Duodenal mucosa (tissue), 2 donors: Measurements from ENCODE around the gene KIF25.

Source experiments
- H3K27ac ChIP-seq: one replicate; pipeline ENCODE4 v1.7.0; 2013; ENCODE audit warnings: low read depth, low read length
- H3K27me3 ChIP-seq, 2 donors: one replicate each; pipeline ENCODE4 v1.7.0; 2013; ENCODE audit warnings: low read length in 2 of 2, control low read depth in 1 of 2; ENCODE audit not compliant: insufficient read depth in 2 of 2, control insufficient read depth in 1 of 2
- H3K36me3 ChIP-seq, 2 donors: one replicate each; pipeline ENCODE4 v1.7.0; 2013; ENCODE audit warnings: low read length in 2 of 2, control low read depth in 1 of 2; ENCODE audit not compliant: insufficient read depth in 2 of 2, control insufficient read depth in 1 of 2
- H3K4me1 ChIP-seq, 2 donors: one replicate each; pipeline ENCODE4 v1.7.0; 2013; ENCODE audit warnings: low read length in 2 of 2, control low read depth in 1 of 2; ENCODE audit not compliant: insufficient read depth in 2 of 2, control insufficient read depth in 1 of 2
- H3K4me3 ChIP-seq, 2 donors: one replicate each; pipeline ENCODE4 v1.7.0; 2013; ENCODE audit warnings: low read length in 2 of 2, low read depth in 1 of 2
- H3K9ac ChIP-seq, 2 donors: one replicate each; pipeline ENCODE4 v1.7.0; 2013; ENCODE audit warnings: low read length in 2 of 2, low read depth in 1 of 2
- H3K9me3 ChIP-seq, 2 donors: one replicate each; pipeline ENCODE4 v1.7.0; 2013; ENCODE audit warnings: low read length in 2 of 2, control low read depth in 1 of 2; ENCODE audit not compliant: control insufficient read depth in 1 of 2

The KIF25 gene

DNA sequence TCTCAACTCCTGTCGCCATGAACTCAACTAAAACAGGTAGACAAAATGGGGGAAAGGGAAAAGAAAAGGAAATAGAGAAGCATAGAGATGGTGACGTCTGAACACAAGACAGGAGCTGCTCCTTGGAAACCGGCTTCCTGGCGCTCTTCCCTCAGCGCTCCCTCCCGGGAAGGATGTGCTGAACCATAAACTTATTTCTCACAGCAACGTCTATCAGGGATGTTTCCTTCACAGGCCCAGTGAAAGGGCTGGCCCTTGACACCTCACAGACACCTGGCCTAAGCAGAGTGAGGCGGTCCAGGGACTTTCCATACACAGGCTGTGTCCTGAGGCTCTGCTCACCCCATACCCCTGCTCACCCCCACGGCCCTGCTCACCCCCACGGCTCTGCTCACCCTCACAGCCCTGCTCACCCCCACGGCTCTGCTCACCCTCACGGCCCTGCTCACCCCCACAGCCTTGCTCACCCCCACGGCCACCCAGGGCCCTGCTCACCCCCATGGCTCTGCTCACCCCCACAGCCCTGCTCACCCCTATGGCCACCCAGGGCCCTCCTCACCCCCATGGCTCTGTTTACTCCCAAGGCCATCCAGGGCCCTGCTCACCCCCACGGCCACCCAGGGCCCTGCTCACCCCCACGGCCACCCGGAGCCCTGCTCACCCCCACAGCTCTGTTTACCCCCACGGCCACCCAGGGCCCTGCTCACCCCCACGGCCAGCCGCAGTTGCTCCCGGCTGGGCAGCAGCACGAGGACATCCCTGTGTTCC is 80.9 kb downstream of the KIF25 start:
- Histone ChIP-seq H3K9ac (no peak overlapping the region), H3K9me3 (no peaks in the 10 kb centered on the region), H3K36me3 (peaks cover 0 to 4% of the 10 kb centered on the region in 2 donors), H3K4me3 (peak overlapping the region; percentile 6 to 45), H3K27ac (peak overlapping the region; percentile 50), H3K27me3 (no peaks in the 10 kb centered on the region), H3K4me1 (peaks cover 13 to 16% of the 10 kb centered on the region in 2 donors)

DNA sequence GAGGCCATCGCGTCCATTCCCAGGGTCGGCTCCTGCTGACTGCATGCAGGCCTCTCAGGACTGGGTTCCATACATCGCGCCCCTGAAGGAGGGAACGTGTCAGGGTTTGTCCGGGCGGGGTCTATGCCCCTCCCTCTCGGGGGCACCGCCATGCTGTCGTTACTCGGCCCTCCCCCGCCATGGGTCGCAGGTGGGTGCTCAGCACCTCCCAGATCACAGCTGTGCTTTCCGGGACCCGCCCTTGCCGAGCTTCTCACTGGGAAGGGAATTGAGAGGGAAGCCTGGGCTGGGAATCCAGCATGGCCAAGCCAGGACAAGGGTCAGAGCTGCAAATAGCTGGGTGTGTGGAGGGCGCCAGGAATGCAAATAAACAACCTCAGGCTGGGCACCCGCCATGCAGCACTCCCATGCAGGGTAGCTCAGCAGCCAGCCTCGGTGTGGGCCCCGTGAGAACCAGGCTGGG is 81.5 kb downstream of the KIF25 start, which contains the start of gene FRMD1:
FRMD1 (minus strand) TSS at position 270 of the 463 bp plus-strand sequence; CDS start at position 152, 118 bp downstream.
- H3K27me3 ChIP-seq = no peaks in the 10 kb centered on the region
- no peak within 1 kb of the TSS for H3K9ac ChIP-seq
- H3K36me3 ChIP-seq = peaks cover 0 to 4% of the 10 kb centered on the region in 2 donors
- H3K4me1 ChIP-seq = peaks cover 13 to 19% of the 10 kb centered on the region in 2 donors
- H3K4me3 ChIP-seq = peak within 1 kb of the TSS; percentile 6 to 45
- H3K9me3 ChIP-seq = no peaks in the 10 kb centered on the region
- H3K27ac ChIP-seq = peak within 1 kb of the TSS; percentile 50

DNA sequence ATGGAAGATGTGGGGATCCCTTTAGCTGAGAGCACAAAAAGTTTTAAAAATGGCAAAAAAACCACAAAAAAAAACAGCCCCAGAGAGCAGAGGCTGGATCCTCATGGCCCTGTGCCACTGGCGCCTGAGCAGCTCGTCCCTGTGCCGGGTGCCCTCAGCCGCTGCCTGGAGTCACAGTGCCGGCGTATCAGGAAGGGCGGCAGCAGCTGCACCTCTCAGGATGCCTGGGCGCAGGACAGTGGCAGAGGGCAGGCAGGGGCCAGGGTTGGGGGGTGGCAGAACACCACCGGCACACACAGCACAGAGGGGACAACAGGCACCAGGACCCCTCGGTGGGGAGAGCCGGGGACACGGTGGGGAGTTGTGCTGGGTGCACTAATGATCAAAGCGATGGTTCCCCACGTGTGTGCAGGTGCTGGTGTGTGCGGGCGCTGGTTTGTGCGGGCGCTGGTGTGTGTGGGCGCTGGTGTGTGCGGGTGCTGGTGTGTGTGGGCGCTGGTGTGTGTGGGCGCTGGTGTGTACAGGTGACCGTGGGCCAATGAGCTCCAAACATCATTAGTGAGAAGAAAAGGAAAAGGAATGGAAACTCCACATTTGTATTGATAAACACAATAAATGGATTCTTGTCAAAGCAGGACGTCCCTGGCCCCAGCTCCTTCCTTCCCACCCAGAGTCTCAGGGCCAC is 83.1 kb downstream of the KIF25 start:
- Histone ChIP-seq H3K27ac (no peak overlapping the region), H3K36me3 (no peaks in the 10 kb centered on the region), H3K27me3 (no peaks in the 10 kb centered on the region), H3K4me3 (no peak overlapping the region), H3K4me1 (peaks cover 13 to 19% of the 10 kb centered on the region in 2 donors), H3K9me3 (no peaks in the 10 kb centered on the region), H3K9ac (no peak overlapping the region)

DNA sequence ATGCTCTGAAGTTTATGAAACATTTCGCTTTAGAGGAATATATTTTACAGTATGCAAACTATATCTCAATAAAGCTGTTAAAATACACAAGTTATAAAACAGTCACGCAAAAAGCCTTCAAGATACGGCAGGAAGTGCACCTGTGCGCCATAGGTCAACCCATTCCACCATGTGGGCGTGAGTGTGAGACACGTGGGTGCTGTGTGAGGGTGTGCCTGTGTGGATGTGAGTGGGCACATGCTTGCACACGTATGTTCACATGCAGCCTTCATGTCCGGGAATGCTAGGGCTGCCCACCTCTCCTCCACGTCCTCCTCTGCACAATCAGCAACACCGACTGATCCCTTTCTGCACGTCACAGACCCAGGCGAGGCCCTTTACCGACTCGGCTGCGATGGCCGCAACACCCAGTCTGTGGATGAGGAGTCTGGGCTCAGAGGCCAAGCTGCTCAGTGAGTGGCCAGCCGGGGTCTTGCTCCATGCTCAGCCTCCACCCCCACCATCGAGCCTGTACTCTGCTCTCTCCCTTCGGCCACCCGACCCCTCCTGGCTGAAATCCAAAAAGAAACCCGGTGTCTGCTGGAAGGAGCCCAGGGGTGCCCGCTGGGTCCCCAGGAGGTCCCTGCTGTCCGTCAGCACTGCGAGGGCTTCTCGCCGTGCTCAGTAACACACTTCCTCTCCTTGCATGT is 84.5 kb downstream of the KIF25 start:
- Histone ChIP-seq H3K36me3 (no peaks in the 10 kb centered on the region), H3K9me3 (no peaks in the 10 kb centered on the region), H3K27ac (no peak overlapping the region), H3K27me3 (no peaks in the 10 kb centered on the region), H3K4me3 (no peak overlapping the region), H3K9ac (no peak overlapping the region), H3K4me1 (peaks cover 13 to 19% of the 10 kb centered on the region in 2 donors)

DNA sequence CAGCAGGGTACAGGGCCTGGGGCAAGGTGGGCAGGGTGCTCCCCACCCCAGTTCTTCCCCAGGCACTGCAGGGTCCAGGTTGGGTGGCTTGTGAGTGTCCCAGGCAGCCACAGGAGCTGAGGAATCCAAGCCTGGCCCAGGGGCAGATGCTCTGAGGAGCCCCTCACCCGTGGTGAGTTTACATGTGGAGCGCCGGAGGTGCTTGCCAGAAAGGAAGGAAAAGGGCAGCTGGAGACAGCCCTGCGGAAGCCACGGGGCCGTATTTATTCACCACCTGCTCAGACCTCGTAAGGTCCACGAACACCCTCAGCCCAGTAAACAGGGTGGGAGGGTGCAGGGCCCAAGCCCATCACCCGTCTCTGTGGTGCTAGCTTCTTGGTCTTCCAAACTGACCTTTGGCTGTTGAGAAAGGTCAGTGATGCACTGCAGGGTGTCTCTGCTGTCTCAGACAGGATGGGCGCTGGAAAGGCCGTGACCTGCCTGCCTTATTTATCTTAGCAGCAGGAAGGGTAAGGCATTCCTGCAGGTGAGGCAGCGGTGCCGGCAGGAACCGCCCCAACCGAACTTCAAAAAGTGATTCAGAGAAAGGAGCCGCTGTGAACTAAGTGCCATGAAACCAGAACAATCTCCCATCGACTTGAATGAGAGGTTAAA is 85.5 kb downstream of the KIF25 start:
- no peak overlapping the region for H3K27ac ChIP-seq
- H3K9ac ChIP-seq = no peak overlapping the region
- no peak overlapping the region for H3K4me3 ChIP-seq
- H3K27me3 ChIP-seq = no peaks in the 10 kb centered on the region
- H3K36me3 ChIP-seq = no peaks in the 10 kb centered on the region
- H3K9me3 ChIP-seq = no peaks in the 10 kb centered on the region
- peaks cover 19 to 25% of the 10 kb centered on the region in 2 donors for H3K4me1 ChIP-seq

DNA sequence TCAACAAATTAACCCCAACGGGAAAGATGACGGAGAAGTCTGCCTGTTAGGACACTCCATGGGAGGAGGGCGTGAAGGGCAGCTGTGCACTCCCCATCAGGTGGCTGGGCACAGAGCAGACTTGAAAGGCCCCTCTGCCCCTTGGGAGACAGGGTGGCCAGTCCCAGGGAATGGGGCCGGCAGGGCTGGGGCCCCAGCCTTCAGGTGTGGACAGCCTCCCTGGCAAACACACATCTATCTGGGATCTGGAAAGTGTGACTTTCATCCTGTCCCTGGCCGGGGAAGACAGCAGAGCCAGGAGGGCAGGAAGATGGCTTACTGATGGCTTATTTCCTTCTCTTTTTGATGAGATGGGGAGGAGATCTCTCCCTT is 86.0 kb downstream of the KIF25 start:
- no peaks in the 10 kb centered on the region for H3K9me3 ChIP-seq
- no peak overlapping the region for H3K27ac ChIP-seq
- no peak overlapping the region for H3K9ac ChIP-seq

DNA sequence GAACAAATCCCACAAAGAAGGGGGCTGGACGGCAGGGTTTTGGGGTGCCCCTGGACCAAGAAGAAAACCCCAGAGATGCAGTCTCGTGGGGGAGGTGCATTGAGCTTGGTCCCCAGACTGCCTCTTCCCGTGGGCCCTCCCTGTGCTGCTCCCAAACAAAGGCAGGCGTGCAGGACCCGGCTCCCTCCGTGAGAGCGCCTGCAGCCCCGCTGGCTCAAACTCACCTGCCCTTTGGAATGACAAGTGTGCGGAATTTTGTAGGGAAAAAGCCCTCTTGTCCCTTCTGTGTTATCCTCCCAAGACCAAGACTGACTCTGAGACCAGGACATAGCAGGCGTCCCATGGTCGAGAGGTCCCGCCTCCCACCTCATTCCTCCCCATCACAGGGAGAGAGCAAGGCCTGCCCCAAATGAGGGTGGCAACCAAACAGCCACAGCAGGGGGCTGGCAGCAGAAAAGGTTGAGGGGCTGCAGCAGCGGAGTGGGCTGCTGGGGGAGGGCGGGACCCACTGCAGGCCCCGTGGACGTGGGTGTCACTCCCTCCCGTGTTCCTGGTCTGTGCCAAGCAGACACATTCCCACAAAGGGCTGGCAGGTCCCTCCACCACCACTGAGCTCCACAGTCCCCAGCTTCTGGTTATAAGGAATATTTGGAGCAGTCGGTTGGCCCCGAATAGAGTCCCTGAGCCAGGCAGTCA is 87.1 kb downstream of the KIF25 start:
- no peak overlapping the region for H3K4me3 ChIP-seq
- H3K27me3 ChIP-seq = no peaks in the 10 kb centered on the region
- no peaks in the 10 kb centered on the region for H3K9me3 ChIP-seq
- H3K4me1 ChIP-seq = peaks cover 15 to 25% of the 10 kb centered on the region in 2 donors
- no peak overlapping the region for H3K9ac ChIP-seq
- H3K27ac ChIP-seq = no peak overlapping the region
- no peaks in the 10 kb centered on the region for H3K36me3 ChIP-seq

More for the DNA sequence above, 86.0 kb downstream of the KIF25 start:
- no peak overlapping the region for H3K4me3 ChIP-seq
- peaks cover 22 to 31% of the 10 kb centered on the region in 2 donors for H3K4me1 ChIP-seq
- H3K27me3 ChIP-seq = no peaks in the 10 kb centered on the region
- no peaks in the 10 kb centered on the region for H3K36me3 ChIP-seq

DNA sequence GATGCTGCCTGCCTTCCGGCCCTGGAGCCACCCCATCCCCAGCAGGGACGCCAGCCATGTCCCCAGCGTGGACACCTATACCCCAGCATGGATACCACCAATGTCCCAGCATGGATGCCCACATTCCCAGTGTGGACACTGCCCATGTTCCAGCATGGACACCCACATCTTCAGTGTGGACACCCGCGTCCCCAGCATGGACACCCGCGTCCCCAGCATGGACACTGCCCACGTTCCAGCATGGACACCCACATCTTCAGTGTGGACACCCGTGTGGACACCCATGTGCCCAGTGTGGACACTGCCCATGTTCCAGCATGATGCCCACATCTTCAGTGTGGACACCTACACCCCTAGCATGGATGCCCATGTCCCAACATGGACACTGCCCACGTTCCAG is 88.6 kb downstream of the KIF25 start:
- H3K9me3 ChIP-seq = no peaks in the 10 kb centered on the region
- no peaks in the 10 kb centered on the region for H3K36me3 ChIP-seq
- peaks cover 12 to 22% of the 10 kb centered on the region in 2 donors for H3K4me1 ChIP-seq
- H3K4me3 ChIP-seq = no peak overlapping the region
- no peaks in the 10 kb centered on the region for H3K27me3 ChIP-seq
- H3K27ac ChIP-seq = no peak overlapping the region
- no peak overlapping the region for H3K9ac ChIP-seq

DNA sequence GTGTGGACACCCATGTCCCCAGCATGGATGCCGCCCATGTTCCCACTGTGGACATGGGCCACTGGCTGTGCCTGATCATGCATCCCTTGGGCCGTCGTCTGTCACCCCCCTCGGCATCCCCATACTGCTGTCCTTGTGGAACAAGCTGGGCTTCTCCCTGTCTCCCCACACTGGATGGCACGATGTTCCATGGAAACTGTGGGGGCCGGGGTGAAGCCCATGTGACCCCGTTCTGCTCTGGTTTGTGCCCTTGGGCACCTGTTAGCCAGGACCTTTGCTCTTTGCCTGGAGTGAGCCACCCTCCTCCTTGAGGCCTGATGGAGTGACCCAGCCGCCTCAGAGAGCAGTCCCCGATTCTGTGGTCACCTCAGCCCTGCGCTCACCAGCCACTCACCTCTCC is 89.1 kb downstream of the KIF25 start:
- H3K27me3 ChIP-seq = no peaks in the 10 kb centered on the region
- H3K4me1 ChIP-seq = peaks cover 12 to 22% of the 10 kb centered on the region in 2 donors
- no peaks in the 10 kb centered on the region for H3K9me3 ChIP-seq
- H3K9ac ChIP-seq = no peak overlapping the region
- H3K27ac ChIP-seq = no peak overlapping the region
- H3K4me3 ChIP-seq = no peak overlapping the region
- no peaks in the 10 kb centered on the region for H3K36me3 ChIP-seq
